Measurements from ENCODE around the gene TCF15. TPM values are rescaled to one million over a fixed set of nuclear protein-coding genes. Genes with fewer than 3 reads are reported as not detected.

Gene TCF15
- total and polyA plus RNA-seq, 2 of the 13 experiments (the other 11 are each of a cell fraction or from before 2014, with no cell fraction given), result not detected

DNA sequence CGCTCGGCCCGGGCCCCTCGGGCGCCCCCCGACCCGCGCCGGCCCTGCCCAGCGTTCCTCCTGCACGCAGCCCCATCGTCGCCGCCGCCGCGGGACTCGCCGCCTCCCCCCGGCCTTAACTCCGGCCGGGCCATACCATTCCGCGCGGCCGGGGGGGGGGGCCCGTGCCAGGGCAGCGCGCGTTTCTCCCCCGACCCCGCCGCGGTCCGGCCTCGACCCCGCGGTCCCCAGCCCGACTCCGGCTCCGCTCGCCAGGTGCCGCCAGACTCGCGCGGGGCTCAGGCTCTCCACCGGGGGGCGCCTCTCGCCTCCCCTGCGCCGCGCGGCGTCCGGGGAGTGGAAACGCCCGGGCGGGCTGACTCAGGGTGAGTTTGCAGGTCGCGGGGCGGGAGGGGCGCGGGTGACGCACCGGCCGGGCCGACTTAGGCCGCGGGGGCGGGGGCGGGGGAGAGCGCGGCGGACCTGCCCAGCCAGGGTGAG is 43.0 kb upstream of the TCF15 start, which contains the start of gene SRXN1 (continued):
- no peak for TF ChIP-seq MTERF4 (CRISPR knock-in tag; IDR thresholded peaks at IDR 0.05)
- peak; percentile 43; the same call in 1 of the 2 replicates for TF ChIP-seq HES4 (CRISPR knock-in tag; IDR thresholded peaks at IDR 0.05; ENCODE audit: borderline replicate concordance)
- no peak for TF ChIP-seq PRMT3 (CRISPR knock-in tag; IDR thresholded peaks at IDR 0.05; ENCODE audit: borderline replicate concordance, low read depth)
- peak in 1 of 2 experiments; percentile 62; a peak in 1 of 4 replicates for TF ChIP-seq POLR2A (IDR thresholded peaks at IDR 0.05; ENCODE audit: insufficient read depth in 1 of 2, low read depth in 2 of 2, low read length in 2 of 2)
- TF ChIP-seq, protein P1, sequence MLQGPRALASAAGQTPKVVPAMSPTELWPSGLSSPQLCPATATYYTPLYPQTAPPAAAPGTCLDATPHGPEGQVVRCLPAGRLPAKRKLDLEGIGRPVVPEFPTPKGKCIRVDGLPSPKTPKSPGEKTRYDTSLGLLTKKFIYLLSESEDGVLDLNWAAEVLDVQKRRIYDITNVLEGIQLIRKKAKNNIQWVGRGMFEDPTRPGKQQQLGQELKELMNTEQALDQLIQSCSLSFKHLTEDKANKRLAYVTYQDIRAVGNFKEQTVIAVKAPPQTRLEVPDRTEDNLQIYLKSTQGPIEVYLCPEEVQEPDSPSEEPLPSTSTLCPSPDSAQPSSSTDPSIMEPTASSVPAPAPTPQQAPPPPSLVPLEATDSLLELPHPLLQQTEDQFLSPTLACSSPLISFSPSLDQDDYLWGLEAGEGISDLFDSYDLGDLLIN (CRISPR knock-in tag; IDR thresholded peaks at IDR 0.05; ENCODE audit: borderline replicate concordance), result peak; percentile 52; the same call in 1 of the 2 replicates
- TF ChIP-seq ZSCAN12 (CRISPR knock-in tag; IDR thresholded peaks at IDR 0.05), result peak; percentile 90
- TF ChIP-seq HBP1 (CRISPR knock-in tag; IDR thresholded peaks at IDR 0.05; ENCODE audit: low read depth), result no peak; the same call in 1 of the 2 replicates
- 0 out of 2 replicates have a peak, but pooled peaks have one; percentile 56 for TF ChIP-seq PBX3 (CRISPR knock-in tag; IDR thresholded peaks at IDR 0.05; ENCODE audit: borderline replicate concordance)
- TF ChIP-seq SRSF9 (IDR thresholded peaks at IDR 0.05; ENCODE audit: borderline replicate concordance, insufficient read depth, low read depth, low read length, poor library complexity, severe bottlenecking), result no peak
- no peak for TF ChIP-seq BRCA1 (CRISPR knock-in tag; IDR thresholded peaks at IDR 0.05)
- TF ChIP-seq SPEN (CRISPR knock-in tag; IDR thresholded peaks at IDR 0.05; ENCODE audit: low read depth), result peak; percentile 81; the same call in 1 of the 2 replicates
- TF ChIP-seq HOXA5 (CRISPR knock-in tag; IDR thresholded peaks at IDR 0.05), result peak; percentile 33; the same call in 1 of the 2 replicates
- TF ChIP-seq, protein P2, sequence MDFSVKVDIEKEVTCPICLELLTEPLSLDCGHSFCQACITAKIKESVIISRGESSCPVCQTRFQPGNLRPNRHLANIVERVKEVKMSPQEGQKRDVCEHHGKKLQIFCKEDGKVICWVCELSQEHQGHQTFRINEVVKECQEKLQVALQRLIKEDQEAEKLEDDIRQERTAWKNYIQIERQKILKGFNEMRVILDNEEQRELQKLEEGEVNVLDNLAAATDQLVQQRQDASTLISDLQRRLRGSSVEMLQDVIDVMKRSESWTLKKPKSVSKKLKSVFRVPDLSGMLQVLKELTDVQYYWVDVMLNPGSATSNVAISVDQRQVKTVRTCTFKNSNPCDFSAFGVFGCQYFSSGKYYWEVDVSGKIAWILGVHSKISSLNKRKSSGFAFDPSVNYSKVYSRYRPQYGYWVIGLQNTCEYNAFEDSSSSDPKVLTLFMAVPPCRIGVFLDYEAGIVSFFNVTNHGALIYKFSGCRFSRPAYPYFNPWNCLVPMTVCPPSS (IDR thresholded peaks at IDR 0.05), result no peak
- TF ChIP-seq ZFP36L1 (CRISPR knock-in tag; IDR thresholded peaks at IDR 0.05), result no peak; the same call in 1 of the 2 replicates
- no peak for TF ChIP-seq SMARCC2 (IDR thresholded peaks at IDR 0.05)
- TF ChIP-seq, protein P3, sequence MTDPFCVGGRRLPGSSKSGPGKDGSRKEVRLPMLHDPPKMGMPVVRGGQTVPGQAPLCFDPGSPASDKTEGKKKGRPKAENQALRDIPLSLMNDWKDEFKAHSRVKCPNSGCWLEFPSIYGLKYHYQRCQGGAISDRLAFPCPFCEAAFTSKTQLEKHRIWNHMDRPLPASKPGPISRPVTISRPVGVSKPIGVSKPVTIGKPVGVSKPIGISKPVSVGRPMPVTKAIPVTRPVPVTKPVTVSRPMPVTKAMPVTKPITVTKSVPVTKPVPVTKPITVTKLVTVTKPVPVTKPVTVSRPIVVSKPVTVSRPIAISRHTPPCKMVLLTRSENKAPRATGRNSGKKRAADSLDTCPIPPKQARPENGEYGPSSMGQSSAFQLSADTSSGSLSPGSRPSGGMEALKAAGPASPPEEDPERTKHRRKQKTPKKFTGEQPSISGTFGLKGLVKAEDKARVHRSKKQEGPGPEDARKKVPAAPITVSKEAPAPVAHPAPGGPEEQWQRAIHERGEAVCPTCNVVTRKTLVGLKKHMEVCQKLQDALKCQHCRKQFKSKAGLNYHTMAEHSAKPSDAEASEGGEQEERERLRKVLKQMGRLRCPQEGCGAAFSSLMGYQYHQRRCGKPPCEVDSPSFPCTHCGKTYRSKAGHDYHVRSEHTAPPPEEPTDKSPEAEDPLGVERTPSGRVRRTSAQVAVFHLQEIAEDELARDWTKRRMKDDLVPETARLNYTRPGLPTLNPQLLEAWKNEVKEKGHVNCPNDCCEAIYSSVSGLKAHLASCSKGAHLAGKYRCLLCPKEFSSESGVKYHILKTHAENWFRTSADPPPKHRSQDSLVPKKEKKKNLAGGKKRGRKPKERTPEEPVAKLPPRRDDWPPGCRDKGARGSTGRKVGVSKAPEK (CRISPR knock-in tag; IDR thresholded peaks at IDR 0.05; ENCODE audit: borderline replicate concordance), result no peak
- no peak for TF ChIP-seq PHB2 (IDR thresholded peaks at IDR 0.05; ENCODE audit: partially characterized antibody)
- peak; percentile 77 for TF ChIP-seq GABPB1 (CRISPR knock-in tag; IDR thresholded peaks at IDR 0.05)
- no peak for TF ChIP-seq ZNF383 (CRISPR knock-in tag; IDR thresholded peaks at IDR 0.05; ENCODE audit: borderline replicate concordance)
- TF ChIP-seq, protein P4, sequence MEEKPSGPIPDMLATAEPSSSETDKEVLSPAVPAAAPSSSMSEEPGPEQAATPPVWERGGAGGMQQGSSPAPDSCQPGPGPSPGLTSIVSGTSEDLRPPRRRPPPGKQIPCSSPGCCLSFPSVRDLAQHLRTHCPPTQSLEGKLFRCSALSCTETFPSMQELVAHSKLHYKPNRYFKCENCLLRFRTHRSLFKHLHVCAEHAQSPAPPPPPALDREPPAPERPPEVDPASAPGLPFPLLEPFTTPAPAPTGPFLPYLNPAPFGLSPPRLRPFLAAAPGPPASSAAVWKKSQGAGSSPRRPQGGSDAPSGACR (CRISPR knock-in tag; IDR thresholded peaks at IDR 0.05), result peak; percentile 87; the same call in 1 of the 2 replicates

Data from HepG2 (cell line).